Ovary (tissue), 3 donors: ENCODE results near the gene TNFSF11.

ENCODE experiments used
- CTCF ChIP-seq, 3 donors: fragments of 450-650 bp in 2 of 3; fragments of 200-600 bp in 1 of 3; IDR thresholded peaks; one replicate each; pipeline versions ENCODE4 v1.5.1 to v1.8.0; 2016 to 2022; ENCODE audit warnings: antibody characterized with exemption in 3 of 3, mild to moderate bottlenecking in 1 of 3
- EP300 ChIP-seq: sonication (generic); formaldehyde crosslinking; IDR thresholded peaks from one replicate; pipeline ENCODE4 v1.6.1; 2017; ENCODE audit warnings: antibody characterized with exemption
- donor health status: DM: no; HTN: no; CAD: no.

DNA sequence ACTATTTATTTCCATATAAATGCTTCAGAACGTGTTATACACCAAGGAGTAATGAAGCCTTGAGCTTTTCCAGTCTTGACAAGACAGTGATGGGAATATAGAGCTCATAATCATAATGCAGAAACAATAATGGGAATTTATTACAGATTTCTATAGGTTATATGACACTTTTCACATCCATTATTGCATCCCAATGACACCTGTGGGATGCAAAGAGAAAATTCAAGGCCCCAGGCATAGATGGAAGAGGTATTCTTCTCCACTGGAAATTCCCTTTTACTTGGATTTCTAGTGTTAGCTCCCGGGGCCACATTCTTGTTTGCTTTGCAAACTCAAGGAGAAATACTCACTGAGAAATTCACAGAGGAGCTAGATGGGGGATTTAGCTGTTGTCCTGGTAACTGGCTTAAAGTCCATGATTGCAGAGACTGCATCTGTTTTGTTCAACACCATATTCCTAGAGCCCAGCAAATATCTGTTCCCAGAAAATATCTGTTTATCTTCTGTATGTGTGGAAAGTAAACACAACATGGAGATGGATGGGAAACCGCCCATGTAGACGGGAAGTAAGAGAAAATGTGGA lies 30.6 kb upstream of the TNFSF11 start:
- TF ChIP-seq CTCF (IDR thresholded peaks at IDR 0.05) (no peak), EP300 (no peak)
